Caco-2 (cell line): Measurements from ENCODE around the gene ZNF71. TPM values are rescaled to one million over a fixed set of nuclear protein-coding genes. Genes with fewer than 3 reads are reported as not detected.

Experiments
- BruUV-seq: library from RNA; stranded (reverse); fragments of 400-500 nt; replicated peaks from 2 replicates; lab custom pipeline; 2021; lab: Mats Ljungman, UMichigan
- CTCF ChIA-PET: fragments of 300-600 bp; sonication (Branson Sonifier 250); formaldehyde crosslinking; loops from one replicate; lab custom pipeline; 2022; ENCODE audit warnings: antibody characterized with exemption; lab: Charles Lee
- POLR2A ChIA-PET: fragments of 300-600 bp; sonication (Branson Sonifier 250); formaldehyde crosslinking; loops from one replicate; lab custom pipeline; 2022; ENCODE audit warnings: antibody characterized with exemption; lab: Charles Lee
- DNase-seq, 2 experiments: peaks; one replicate each; pipeline versions ENCODE4 v3.0.0 to v3.0.0-alpha.2; 2020 to 2022
- H3K27me3 ChIP-seq: replicated peaks from 2 replicates; pipeline ENCODE4 v1.6.0; 2011; ENCODE audit warnings: low read length; ENCODE audit not compliant: control insufficient read depth, insufficient read depth
- H3K36me3 ChIP-seq: 2 replicates; pipeline ENCODE4 v1.5.1; 2011; ENCODE audit warnings: low read length; ENCODE audit not compliant: control insufficient read depth, insufficient read depth
- H3K4me1 ChIP-seq: fragments of 250-450 bp; sonication (Bioruptor Pico); 2 replicates; pipeline ENCODE4 v1.5.1; 2020; ENCODE audit warnings: mild to moderate bottlenecking
- H3K4me3 ChIP-seq: 2 replicates; pipeline ENCODE4 v1.5.1; 2011; ENCODE audit warnings: low read depth, mild to moderate bottlenecking, control low read depth, low read length
- H3K9me3 ChIP-seq: fragments of 250-450 bp; sonication (Bioruptor Pico); 2 replicates; pipeline ENCODE4 v1.5.1; 2020; ENCODE audit warnings: mild to moderate bottlenecking, moderate library complexity
- H3K27ac Mint-ChIP-seq: one replicate; pipeline ENCODE4 v1.8.0; 2022; ENCODE audit warnings: mixed read lengths; ENCODE audit not compliant: unreplicated experiment
- H3K27me3 Mint-ChIP-seq: one replicate; pipeline ENCODE4 v1.8.0; 2022; ENCODE audit warnings: mixed read lengths; ENCODE audit not compliant: insufficient read depth, unreplicated experiment
- H3K36me3 Mint-ChIP-seq: one replicate; pipeline ENCODE4 v1.8.0; 2022; ENCODE audit warnings: mild to moderate bottlenecking, mixed read lengths; ENCODE audit not compliant: insufficient read depth, unreplicated experiment
- H3K4me1 Mint-ChIP-seq: one replicate; pipeline ENCODE4 v1.8.0; 2022; ENCODE audit warnings: low read depth, mixed read lengths; ENCODE audit not compliant: unreplicated experiment
- H3K4me3 Mint-ChIP-seq: one replicate; pipeline ENCODE4 v1.8.0; 2022; ENCODE audit warnings: mild to moderate bottlenecking, moderate library complexity, mixed read lengths; ENCODE audit not compliant: unreplicated experiment
- H3K9me3 Mint-ChIP-seq: one replicate; pipeline ENCODE4 v1.8.0; 2022; ENCODE audit warnings: mixed read lengths; ENCODE audit not compliant: unreplicated experiment
- CTCF ChIP-seq, 2 experiments: fragments of 200-600 bp in 1 of 2; IDR thresholded peaks; 1 replicate in 1 of 2; 2 replicates in 1 of 2; pipeline versions ENCODE4 v1.5.1 to v1.8.0; 2011 to 2022; ENCODE audit warnings: antibody characterized with exemption in 1 of 2, control low read depth in 1 of 2, inconsistent platforms in 1 of 2, low read depth in 1 of 2, low read length in 1 of 2, mild to moderate bottlenecking in 1 of 2, moderate library complexity in 1 of 2; ENCODE audit not compliant: insufficient read depth in 1 of 2, severe bottlenecking in 1 of 2, unreplicated experiment in 1 of 2
- intact Hi-C: fragments of 100-400 bp; cut with micrococcal nuclease; formaldehyde crosslinking; loops from one replicate; pipeline ENCODE4 v1.10.0; 2022; ENCODE audit not compliant: unreplicated experiment
- total RNA-seq: library from RNA; stranded (reverse); gene quantifications from 2 replicates; pipeline ENCODE4 v1.2.3, GENCODE V29; 2022

Gene ZNF71
- total RNA-seq, 1 experiment from 2014 or later, result 1.1 TPM

- Histone ChIP-seq H3K36me3 (no peaks in the 10 kb centered on the region), H3K9me3 (0 out of 2 replicates have a peak, but pooled peaks cover 4% of the 10 kb centered on the region), H3K4me3 (no peak overlapping the region), H3K27me3 (no peaks in the 10 kb centered on the region), H3K4me1 (no peaks in the 10 kb centered on the region)
- no peak overlapping the region for H3K27ac Mint-ChIP-seq
- POLR2A ChIA-PET, result no interaction called here
- H3K36me3 Mint-ChIP-seq, result peaks cover 10% of the 10 kb centered on the region
- H3K4me1 Mint-ChIP-seq, result no peaks in the 10 kb centered on the region
- peaks cover 44% of the 10 kb centered on the region for H3K9me3 Mint-ChIP-seq
- CTCF ChIA-PET, result no interaction called here
- intact Hi-C loops, result no loop called here
- no peak for DNase-seq
- no peaks in the 10 kb centered on the region for H3K27me3 Mint-ChIP-seq
- BruUV-seq, result no TSS peak
- no peak for TF ChIP-seq CTCF (IDR thresholded peaks at IDR 0.05; ENCODE audit: insufficient read depth in 1 of 2, low read depth in 1 of 2, low read length in 1 of 2, severe bottlenecking in 1 of 2, unreplicated experiment in 1 of 2)
- no peak overlapping the region for H3K4me3 Mint-ChIP-seq
Measured at GRCh38 chr19:56619121-56619520, 24.0 kb downstream of the ZNF71 start.

DNA sequence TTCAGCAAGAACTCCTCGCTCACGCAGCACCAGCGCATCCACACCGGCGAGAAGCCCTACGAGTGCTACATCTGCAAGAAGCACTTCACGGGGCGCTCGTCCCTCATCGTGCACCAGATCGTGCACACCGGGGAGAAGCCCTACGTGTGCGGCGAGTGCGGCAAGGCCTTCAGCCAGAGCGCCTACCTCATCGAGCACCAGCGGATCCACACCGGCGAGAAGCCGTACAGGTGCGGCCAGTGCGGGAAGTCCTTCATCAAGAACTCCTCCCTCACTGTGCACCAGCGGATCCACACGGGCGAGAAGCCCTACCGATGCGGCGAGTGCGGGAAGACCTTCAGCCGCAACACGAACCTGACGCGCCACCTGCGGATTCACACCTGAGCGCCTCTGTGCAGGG, 27.3 kb downstream of the ZNF71 start:
- CTCF ChIA-PET, result no interaction called here

DNA sequence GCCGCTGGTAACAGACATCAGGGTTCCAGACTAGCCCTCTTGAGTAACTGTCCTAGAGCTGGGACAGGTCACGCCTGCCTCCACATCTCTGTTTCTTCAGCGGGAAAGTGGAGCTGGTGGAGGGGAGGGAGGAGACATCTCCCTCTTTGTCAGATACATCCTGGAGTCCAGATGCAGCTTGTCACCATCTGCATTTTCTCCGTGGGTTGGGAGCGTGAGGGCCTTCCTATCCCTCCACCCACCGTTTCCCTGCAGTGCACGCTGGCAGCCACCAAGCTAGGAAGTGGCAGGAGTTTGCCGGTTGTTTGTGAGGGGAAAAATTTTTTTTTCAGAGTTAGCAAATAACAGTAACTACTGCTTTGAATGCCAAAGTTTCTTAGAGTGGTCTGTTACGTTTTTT, 27.9 kb downstream of the ZNF71 start:
- H3K27ac Mint-ChIP-seq, result no peak overlapping the region
- H3K9me3 ChIP-seq, result 0 out of 2 replicates have a peak, but pooled peaks cover 7% of the 10 kb centered on the region
- no peaks in the 10 kb centered on the region for H3K36me3 ChIP-seq
- H3K36me3 Mint-ChIP-seq, result no peaks in the 10 kb centered on the region
- no peaks in the 10 kb centered on the region for H3K4me1 Mint-ChIP-seq
- CTCF ChIA-PET, result no interaction called here
- H3K4me3 ChIP-seq, result no peak overlapping the region
- H3K4me3 Mint-ChIP-seq, result no peak overlapping the region
- BruUV-seq, result no TSS peak
- no peaks in the 10 kb centered on the region for H3K4me1 ChIP-seq
- H3K9me3 Mint-ChIP-seq, result peaks cover 27% of the 10 kb centered on the region
- DNase-seq, result no peak
- TF ChIP-seq CTCF (IDR thresholded peaks at IDR 0.05; ENCODE audit: insufficient read depth in 1 of 2, low read depth in 1 of 2, low read length in 1 of 2, severe bottlenecking in 1 of 2, unreplicated experiment in 1 of 2), result no peak
- no peaks in the 10 kb centered on the region for H3K27me3 ChIP-seq
- no peaks in the 10 kb centered on the region for H3K27me3 Mint-ChIP-seq
- POLR2A ChIA-PET, result no interaction called here
- intact Hi-C loops, result no loop called here

More for the DNA sequence above, 27.3 kb downstream of the ZNF71 start:
- DNase-seq, result no peak
- no peaks in the 10 kb centered on the region for H3K4me1 Mint-ChIP-seq
- POLR2A ChIA-PET, result no interaction called here
- no peak overlapping the region for H3K27ac Mint-ChIP-seq
- Histone ChIP-seq H3K4me3 (no peak overlapping the region), H3K4me1 (no peaks in the 10 kb centered on the region), H3K36me3 (no peaks in the 10 kb centered on the region), H3K9me3 (0 out of 2 replicates have a peak, but pooled peaks cover 7% of the 10 kb centered on the region), H3K27me3 (no peaks in the 10 kb centered on the region)
- H3K36me3 Mint-ChIP-seq, result peaks cover 4% of the 10 kb centered on the region
- BruUV-seq, result no TSS peak
- H3K27me3 Mint-ChIP-seq, result no peaks in the 10 kb centered on the region
- no peak for TF ChIP-seq CTCF (IDR thresholded peaks at IDR 0.05; ENCODE audit: insufficient read depth in 1 of 2, low read depth in 1 of 2, low read length in 1 of 2, severe bottlenecking in 1 of 2, unreplicated experiment in 1 of 2)
- H3K9me3 Mint-ChIP-seq, result peaks cover 33% of the 10 kb centered on the region
- no peak overlapping the region for H3K4me3 Mint-ChIP-seq
- intact Hi-C loops, result no loop called here
